Measurements from ENCODE around the gene HECTD4.
"Not testable (repeated sequence)": the region's sequence is repeated elsewhere in the genome, so short reads cannot be mapped to it uniquely, and the experiment has no call there.

Gene HECTD4

GRCh38 chr12:112352921-112353320, 29.3 kb downstream of the HECTD4 start:
- FAIRE-seq, result no peak

- FAIRE-seq, result no peak
These were observed 31.3 kb downstream of the HECTD4 start for GRCh38 chr12:112350593-112351592.

GRCh38 chr12:112349431-112349830, 32.8 kb downstream of the HECTD4 start:
- FAIRE-seq, result no peak

GRCh38 chr12:112348926-112349325, 33.3 kb downstream of the HECTD4 start:
- FAIRE-seq, result not testable (repeated sequence)

- FAIRE-seq, result no peak
These were observed 34.6 kb downstream of the HECTD4 start for GRCh38 chr12:112347581-112347982.

- no peak for FAIRE-seq
These were observed 36.0 kb downstream of the HECTD4 start for GRCh38 chr12:112346194-112346593.

GRCh38 chr12:112344220-112344619, 38.0 kb downstream of the HECTD4 start:
- FAIRE-seq, result no peak

- no peak for FAIRE-seq
These were observed 39.6 kb downstream of the HECTD4 start for GRCh38 chr12:112342587-112342986.

- FAIRE-seq, result no peak
These were observed 41.0 kb downstream of the HECTD4 start for GRCh38 chr12:112341046-112341825.

- no peak for FAIRE-seq
These were observed 42.0 kb downstream of the HECTD4 start for GRCh38 chr12:112340230-112340629.

GRCh38 chr12:112334999-112335398, 47.2 kb downstream of the HECTD4 start:
- FAIRE-seq, result not testable (repeated sequence)

GRCh38 chr12:112333019-112333418, 49.2 kb downstream of the HECTD4 start:
- no peak for FAIRE-seq

GRCh38 chr12:112331886-112332285, 50.3 kb downstream of the HECTD4 start:
- FAIRE-seq, result no peak

GRCh38 chr12:112330706-112331105, 51.5 kb downstream of the HECTD4 start:
- no peak for FAIRE-seq

- FAIRE-seq, result no peak
These were observed 53.6 kb downstream of the HECTD4 start for GRCh38 chr12:112328456-112329124.

GRCh38 chr12:112327209-112327938, 54.9 kb downstream of the HECTD4 start:
- peak; percentile 17 for FAIRE-seq

GRCh38 chr12:112325622-112326207, 56.5 kb downstream of the HECTD4 start:
- no peak for FAIRE-seq

- no peak for FAIRE-seq
These were observed 57.1 kb downstream of the HECTD4 start for GRCh38 chr12:112325157-112325556.

- no peak for FAIRE-seq
These were observed 59.2 kb downstream of the HECTD4 start for GRCh38 chr12:112322882-112323547.

- no peak for FAIRE-seq
These were observed 59.8 kb downstream of the HECTD4 start for GRCh38 chr12:112322441-112322840.

- no peak for FAIRE-seq
These were observed 61.0 kb downstream of the HECTD4 start for GRCh38 chr12:112321245-112321644.
